ENCODE results near the gene RPIA. TPM values are rescaled to one million over a fixed set of nuclear protein-coding genes. Genes with fewer than 3 reads are reported as not detected.
"Not testable (repeated sequence)": the region's sequence is repeated elsewhere in the genome, so short reads cannot be mapped to it uniquely, and the experiment has no call there.

Gene RPIA
- total RNA-seq (25.4 TPM), polyA plus RNA-seq (53.9 TPM)
- long read RNA-seq, donor 1, transcript RPIA-201 (9 exons, 1,848 nt): major isoform, 5 of 5 reads
- long read RNA-seq, donor 1, partial matches to known transcripts: 0 of 5 reads
- long read RNA-seq, donor 1, other reads (novel, unspliced or antisense): 0 of 5 reads
- long read RNA-seq, donor 2, transcript RPIA-201 (9 exons, 1,848 nt): major isoform, 43 of 48 reads
- long read RNA-seq, donor 2, partial matches to known transcripts: 5 of 48 reads
- long read RNA-seq, donor 2, other reads (novel, unspliced or antisense): 0 of 48 reads
- long read RNA-seq, donor 3, transcript RPIA-201 (9 exons, 1,848 nt): major isoform, 28 of 28 reads
- long read RNA-seq, donor 3, partial matches to known transcripts: 0 of 28 reads
- long read RNA-seq, donor 3, other reads (novel, unspliced or antisense): 0 of 28 reads
- long read RNA-seq, donor 4, transcript RPIA-201 (9 exons, 1,848 nt): major isoform, 11 of 11 reads
- long read RNA-seq, donor 4, partial matches to known transcripts: 0 of 11 reads
- long read RNA-seq, donor 4, other reads (novel, unspliced or antisense): 0 of 11 reads
- long read RNA-seq, donor 5, transcript RPIA-201 (9 exons, 1,848 nt): major isoform, 38 of 38 reads
- long read RNA-seq, donor 5, partial matches to known transcripts: 0 of 38 reads
- long read RNA-seq, donor 5, other reads (novel, unspliced or antisense): 0 of 38 reads
- long read RNA-seq, donor 6, transcript RPIA-201 (9 exons, 1,848 nt): major isoform, 25 of 25 reads
- long read RNA-seq, donor 6, partial matches to known transcripts: 0 of 25 reads
- long read RNA-seq, donor 6, other reads (novel, unspliced or antisense): 0 of 25 reads
- long read RNA-seq, donor 7, transcript RPIA-201 (9 exons, 1,848 nt): major isoform, 21 of 40 reads
- long read RNA-seq, donor 7, partial matches to known transcripts: 19 of 40 reads
- long read RNA-seq, donor 7, other reads (novel, unspliced or antisense): 0 of 40 reads
- long read RNA-seq, donor 8, transcript RPIA-201 (9 exons, 1,848 nt): major isoform, 10 of 10 reads
- long read RNA-seq, donor 8, partial matches to known transcripts: 0 of 10 reads
- long read RNA-seq, donor 8, other reads (novel, unspliced or antisense): 0 of 10 reads
- long read RNA-seq, donor 9, transcript RPIA-201 (9 exons, 1,848 nt): major isoform, 14 of 21 reads
- long read RNA-seq, donor 9, partial matches to known transcripts: 7 of 21 reads
- long read RNA-seq, donor 9, other reads (novel, unspliced or antisense): 0 of 21 reads
- long read RNA-seq, donor 10, transcript RPIA-201 (9 exons, 1,848 nt): major isoform, 23 of 23 reads
- long read RNA-seq, donor 10, partial matches to known transcripts: 0 of 23 reads
- long read RNA-seq, donor 10, other reads (novel, unspliced or antisense): 0 of 23 reads

GRCh38 chr2:88691339-88692183 is at the start of gene RPIA:
Gene RPIA, plus strand, starts transcription at chr2:88691673. Its CDS starts 26 bp downstream, at chr2:88691699.
- H3K36me3 ChIP-seq (ENCODE audit: control insufficient read depth in 2 of 2, insufficient read depth in 2 of 2, low read length in 1 of 2): no peaks in the 10 kb centered on the region
- no peaks in the 10 kb centered on the region for H3K27me3 ChIP-seq (ENCODE audit: control insufficient read depth in 2 of 2, insufficient read depth in 1 of 2, low read length in 1 of 2)
- H3K4me3 ChIP-seq (ENCODE audit: low read length in 2 of 2): peak within 1 kb of the TSS; percentile 66 to 73
- peaks cover 13 to 17% of the 10 kb centered on the region in 2 donors for H3K4me1 ChIP-seq (ENCODE audit: control insufficient read depth in 2 of 2, insufficient read depth in 2 of 2, low read length in 2 of 2)
- under 1% methylated on average over 71 of the region's 71 CpGs for WGBS
- peak within 1 kb of the TSS; percentile 80 to 81 for H3K27ac ChIP-seq (ENCODE audit: low read depth in 1 of 2, low read length in 1 of 2)
- peak; percentile 97 to 100 (median 99) for DNase-seq (ENCODE audit: low read depth in 6 of 9, low spot score in 9 of 9)
- no peaks in the 10 kb centered on the region for H3K9me3 ChIP-seq (ENCODE audit: control insufficient read depth in 2 of 2, insufficient read depth in 1 of 2, low read length in 1 of 2)

GRCh38 chr2:88642278-88642677 is 49.2 kb upstream of the RPIA start:
- Histone ChIP-seq H3K36me3 (ENCODE audit: control insufficient read depth in 2 of 2, insufficient read depth in 2 of 2, low read length in 1 of 2) (no peaks in the 10 kb centered on the region), H3K4me1 (ENCODE audit: control insufficient read depth in 2 of 2, insufficient read depth in 2 of 2, low read length in 2 of 2) (no peaks in the 10 kb centered on the region), H3K4me3 (ENCODE audit: low read length in 2 of 2) (no peak overlapping the region), H3K27me3 (ENCODE audit: control insufficient read depth in 2 of 2, insufficient read depth in 1 of 2, low read length in 1 of 2) (no peaks in the 10 kb centered on the region), H3K27ac (ENCODE audit: low read depth in 1 of 2, low read length in 1 of 2) (no peak overlapping the region), H3K9me3 (ENCODE audit: control insufficient read depth in 2 of 2, insufficient read depth in 1 of 2, low read length in 1 of 2) (peaks cover 0 to 13% of the 10 kb centered on the region in 2 donors)
- WGBS: 83% methylated on average over 3 of the region's 3 CpGs
- no peak for DNase-seq (ENCODE audit: low read depth in 6 of 9, low spot score in 9 of 9)

DNA sequence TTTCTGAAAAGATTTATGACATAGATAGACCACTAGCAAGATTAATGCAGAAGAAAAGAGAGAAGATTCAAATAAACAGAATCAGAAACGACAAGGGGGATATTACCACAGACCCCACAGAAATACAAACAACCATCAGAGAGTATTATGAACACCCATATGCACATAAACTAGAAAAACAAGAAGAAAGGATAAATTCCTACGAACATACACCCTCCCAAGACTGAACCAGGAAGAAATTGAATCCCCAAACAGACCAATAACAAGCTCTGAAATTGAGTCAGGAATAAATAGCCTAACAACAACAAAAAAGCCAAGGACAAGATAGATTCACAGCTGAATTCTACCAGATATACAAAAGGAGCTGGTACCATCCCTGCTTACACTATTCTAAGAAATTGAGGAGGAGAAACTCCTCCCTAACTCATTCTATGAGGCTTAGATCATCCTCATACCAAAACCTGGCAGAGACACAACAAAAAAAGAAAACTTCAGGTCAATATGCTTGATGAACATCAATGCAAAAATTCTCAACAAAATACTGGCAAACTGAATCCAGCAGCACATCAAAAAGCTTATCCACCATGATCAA is 46.1 kb upstream of the RPIA start:
- H3K9me3 ChIP-seq (ENCODE audit: control insufficient read depth in 2 of 2, insufficient read depth in 1 of 2, low read length in 1 of 2): peaks cover 0 to 11% of the 10 kb centered on the region in 2 donors
- H3K36me3 ChIP-seq (ENCODE audit: control insufficient read depth in 2 of 2, insufficient read depth in 2 of 2, low read length in 1 of 2); H3K4me1 ChIP-seq (ENCODE audit: control insufficient read depth in 2 of 2, insufficient read depth in 2 of 2, low read length in 2 of 2); H3K27me3 ChIP-seq (ENCODE audit: control insufficient read depth in 2 of 2, insufficient read depth in 1 of 2, low read length in 1 of 2); H3K4me3 ChIP-seq (ENCODE audit: low read length in 2 of 2); H3K27ac ChIP-seq (ENCODE audit: low read depth in 1 of 2, low read length in 1 of 2); DNase-seq (ENCODE audit: low read depth in 6 of 9, low spot score in 9 of 9): not testable (repeated sequence)
- WGBS: 67% methylated on average over 2 of the region's 2 CpGs

GRCh38 chr2:88651646-88652045 is 39.8 kb upstream of the RPIA start:
- H3K27ac ChIP-seq (ENCODE audit: low read depth in 1 of 2, low read length in 1 of 2): no peak overlapping the region
- no peaks in the 10 kb centered on the region for H3K36me3 ChIP-seq (ENCODE audit: control insufficient read depth in 2 of 2, insufficient read depth in 2 of 2, low read length in 1 of 2)
- no peak overlapping the region for H3K4me3 ChIP-seq (ENCODE audit: low read length in 2 of 2)
- H3K4me1 ChIP-seq (ENCODE audit: control insufficient read depth in 2 of 2, insufficient read depth in 2 of 2, low read length in 2 of 2): no peaks in the 10 kb centered on the region
- DNase-seq (ENCODE audit: low read depth in 6 of 9, low spot score in 9 of 9): no peak
- no peaks in the 10 kb centered on the region for H3K27me3 ChIP-seq (ENCODE audit: control insufficient read depth in 2 of 2, insufficient read depth in 1 of 2, low read length in 1 of 2)
- WGBS: 100% methylated on average over 1 of the region's 1 CpG
- H3K9me3 ChIP-seq (ENCODE audit: control insufficient read depth in 2 of 2, insufficient read depth in 1 of 2, low read length in 1 of 2): no peaks in the 10 kb centered on the region

GRCh38 chr2:88654714-88655113 is 36.8 kb upstream of the RPIA start:
- no peak overlapping the region for H3K4me3 ChIP-seq (ENCODE audit: low read length in 2 of 2)
- no peaks in the 10 kb centered on the region for H3K4me1 ChIP-seq (ENCODE audit: control insufficient read depth in 2 of 2, insufficient read depth in 2 of 2, low read length in 2 of 2)
- DNase-seq (ENCODE audit: low read depth in 6 of 9, low spot score in 9 of 9): no peak
- no peaks in the 10 kb centered on the region for H3K36me3 ChIP-seq (ENCODE audit: control insufficient read depth in 2 of 2, insufficient read depth in 2 of 2, low read length in 1 of 2)
- WGBS: 90% methylated on average over 2 of the region's 2 CpGs
- no peak overlapping the region for H3K27ac ChIP-seq (ENCODE audit: low read depth in 1 of 2, low read length in 1 of 2)
- H3K27me3 ChIP-seq (ENCODE audit: control insufficient read depth in 2 of 2, insufficient read depth in 1 of 2, low read length in 1 of 2): no peaks in the 10 kb centered on the region
- no peaks in the 10 kb centered on the region for H3K9me3 ChIP-seq (ENCODE audit: control insufficient read depth in 2 of 2, insufficient read depth in 1 of 2, low read length in 1 of 2)

- H3K4me3 ChIP-seq (ENCODE audit: low read length in 2 of 2): no peak overlapping the region
- H3K9me3 ChIP-seq (ENCODE audit: control insufficient read depth in 2 of 2, insufficient read depth in 1 of 2, low read length in 1 of 2): no peaks in the 10 kb centered on the region
- no peaks in the 10 kb centered on the region for H3K27me3 ChIP-seq (ENCODE audit: control insufficient read depth in 2 of 2, insufficient read depth in 1 of 2, low read length in 1 of 2)
- no peak for DNase-seq (ENCODE audit: low read depth in 6 of 9, low spot score in 9 of 9)
- no peak overlapping the region for H3K27ac ChIP-seq (ENCODE audit: low read depth in 1 of 2, low read length in 1 of 2)
- H3K36me3 ChIP-seq (ENCODE audit: control insufficient read depth in 2 of 2, insufficient read depth in 2 of 2, low read length in 1 of 2): no peaks in the 10 kb centered on the region
- no peaks in the 10 kb centered on the region for H3K4me1 ChIP-seq (ENCODE audit: control insufficient read depth in 2 of 2, insufficient read depth in 2 of 2, low read length in 2 of 2)
- 94% methylated on average over 3 of the region's 3 CpGs for whole genome bisulfite sequencing
Observed at GRCh38 chr2:88656690-88657089, 34.8 kb upstream of the RPIA start.

DNA sequence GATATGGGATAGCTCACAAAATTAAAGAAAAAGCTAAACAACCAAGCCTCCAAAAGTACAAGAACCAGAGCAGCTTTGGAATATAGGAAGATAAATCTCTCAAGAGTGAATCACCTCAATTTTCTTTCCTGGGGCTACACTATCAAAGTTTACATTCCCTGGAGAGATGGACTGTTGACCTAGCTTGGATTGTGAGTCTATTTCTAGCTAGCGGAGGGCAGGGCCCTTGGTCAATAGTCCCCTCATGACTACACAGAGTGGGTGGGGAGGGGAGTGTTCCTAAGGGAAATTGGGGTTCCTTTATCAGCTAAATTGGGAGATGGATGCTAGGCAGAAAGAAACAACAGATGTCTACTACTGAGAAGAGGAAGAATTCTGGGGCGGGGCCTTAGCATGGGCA is 34.3 kb upstream of the RPIA start:
- no peak overlapping the region for H3K27ac ChIP-seq (ENCODE audit: low read depth in 1 of 2, low read length in 1 of 2)
- H3K36me3 ChIP-seq (ENCODE audit: control insufficient read depth in 2 of 2, insufficient read depth in 2 of 2, low read length in 1 of 2): no peaks in the 10 kb centered on the region
- WGBS: 97% methylated on average over 2 of the region's 2 CpGs
- no peak overlapping the region for H3K4me3 ChIP-seq (ENCODE audit: low read length in 2 of 2)
- H3K4me1 ChIP-seq (ENCODE audit: control insufficient read depth in 2 of 2, insufficient read depth in 2 of 2, low read length in 2 of 2): no peaks in the 10 kb centered on the region
- DNase-seq (ENCODE audit: low read depth in 6 of 9, low spot score in 9 of 9): no peak
- H3K27me3 ChIP-seq (ENCODE audit: control insufficient read depth in 2 of 2, insufficient read depth in 1 of 2, low read length in 1 of 2): no peaks in the 10 kb centered on the region
- H3K9me3 ChIP-seq (ENCODE audit: control insufficient read depth in 2 of 2, insufficient read depth in 1 of 2, low read length in 1 of 2): no peaks in the 10 kb centered on the region

- Histone ChIP-seq H3K36me3 (ENCODE audit: control insufficient read depth in 2 of 2, insufficient read depth in 2 of 2, low read length in 1 of 2) (no peaks in the 10 kb centered on the region), H3K27ac (ENCODE audit: low read depth in 1 of 2, low read length in 1 of 2) (no peak overlapping the region), H3K27me3 (ENCODE audit: control insufficient read depth in 2 of 2, insufficient read depth in 1 of 2, low read length in 1 of 2) (no peaks in the 10 kb centered on the region), H3K4me1 (ENCODE audit: control insufficient read depth in 2 of 2, insufficient read depth in 2 of 2, low read length in 2 of 2) (no peaks in the 10 kb centered on the region), H3K9me3 (ENCODE audit: control insufficient read depth in 2 of 2, insufficient read depth in 1 of 2, low read length in 1 of 2) (no peaks in the 10 kb centered on the region), H3K4me3 (ENCODE audit: low read length in 2 of 2) (no peak overlapping the region)
- DNase-seq (ENCODE audit: low read depth in 6 of 9, low spot score in 9 of 9): no peak
- WGBS: 91% methylated on average over 3 of the region's 3 CpGs
Observed at GRCh38 chr2:88658326-88658725, 33.1 kb upstream of the RPIA start.

Data from thymus (tissue), 14 donors.